Progenitor cell of endocrine pancreas (in vitro differentiated cells): ENCODE measurements around the gene BBS9. TPM values are rescaled to one million over a fixed set of nuclear protein-coding genes. Genes with fewer than 3 reads are reported as not detected.
A peak's percentile ranks its signal among the peaks of the same experiment; 100 is the strongest.

ENCODE experiments used
- DNase-seq: peaks from one replicate; pipeline ENCODE4 v3.0.0; 2021; ENCODE audit warnings: low spot score; ENCODE audit not compliant: unreplicated experiment
- H3K27ac Mint-ChIP-seq: 2 replicates; pipeline ENCODE4 v1.8.0; 2021; ENCODE audit warnings: mild to moderate bottlenecking, moderate library complexity, mixed read lengths
- H3K27me3 Mint-ChIP-seq: 2 replicates; pipeline ENCODE4 v1.8.0; 2021; ENCODE audit warnings: mixed read lengths
- H3K36me3 Mint-ChIP-seq: 2 replicates; pipeline ENCODE4 v1.8.0; 2022; ENCODE audit warnings: mixed read lengths; ENCODE audit not compliant: insufficient read depth
- H3K4me1 Mint-ChIP-seq: 2 replicates; pipeline ENCODE4 v1.8.0; 2021; ENCODE audit warnings: low read depth, mixed read lengths
- H3K4me3 Mint-ChIP-seq: 2 replicates; pipeline ENCODE4 v1.8.0; 2021; ENCODE audit warnings: low read depth, mild to moderate bottlenecking, moderate library complexity, mixed read lengths
- H3K9me3 Mint-ChIP-seq: 2 replicates; pipeline ENCODE4 v1.8.0; 2021; ENCODE audit warnings: low read depth, mixed read lengths
- CTCF ChIP-seq: fragments of 200-600 bp; sonication (generic); IDR thresholded peaks from one replicate; pipeline ENCODE4 v1.5.0; 2021; ENCODE audit warnings: antibody characterized with exemption, mild to moderate bottlenecking; ENCODE audit not compliant: unreplicated experiment
- total RNA-seq: library from RNA; stranded (reverse); gene quantifications from 2 replicates; pipeline ENCODE4 v1.2.1, GENCODE V29; 2021

Gene BBS9
- total RNA-seq, 1 donor from 2014 or later = 25.5 TPM

GRCh38 chr7:33589911-33590310 lies 460.5 kb downstream of the BBS9 start:
- H3K9me3 Mint-ChIP-seq = no peaks in the 10 kb centered on the region
- no peaks in the 10 kb centered on the region for H3K27me3 Mint-ChIP-seq
- DNase-seq = no peak
- no peaks in the 10 kb centered on the region for H3K36me3 Mint-ChIP-seq
- no peak for TF ChIP-seq CTCF
- no peak overlapping the region for H3K4me3 Mint-ChIP-seq
- peaks cover 29% of the 10 kb centered on the region for H3K4me1 Mint-ChIP-seq
- H3K27ac Mint-ChIP-seq = no peak overlapping the region

- H3K9me3 Mint-ChIP-seq = peaks cover 4% of the 10 kb centered on the region
- no peaks in the 10 kb centered on the region for H3K27me3 Mint-ChIP-seq
- no peak overlapping the region for H3K4me3 Mint-ChIP-seq
- H3K4me1 Mint-ChIP-seq = peaks cover 29% of the 10 kb centered on the region
- no peak overlapping the region for H3K27ac Mint-ChIP-seq
- TF ChIP-seq CTCF = no peak
- no peaks in the 10 kb centered on the region for H3K36me3 Mint-ChIP-seq
- DNase-seq = no peak
Measured at GRCh38 chr7:33590916-33591315, 461.6 kb downstream of the BBS9 start.

- Mint-ChIP-seq H3K4me3 (no peak overlapping the region), H3K36me3 (no peaks in the 10 kb centered on the region), H3K27ac (peak overlapping the region; percentile 19), H3K9me3 (peaks cover 4% of the 10 kb centered on the region), H3K27me3 (no peaks in the 10 kb centered on the region), H3K4me1 (peaks cover 29% of the 10 kb centered on the region)
- no peak for DNase-seq
- TF ChIP-seq CTCF = no peak
Measured at GRCh38 chr7:33591490-33591889, 462.1 kb downstream of the BBS9 start.

GRCh38 chr7:33592718-33593117 lies 463.4 kb downstream of the BBS9 start:
- peak overlapping the region; percentile 56 for H3K27ac Mint-ChIP-seq
- DNase-seq = no peak
- no peaks in the 10 kb centered on the region for H3K27me3 Mint-ChIP-seq
- H3K9me3 Mint-ChIP-seq = peaks cover 4% of the 10 kb centered on the region
- no peaks in the 10 kb centered on the region for H3K36me3 Mint-ChIP-seq
- no peak for TF ChIP-seq CTCF
- H3K4me1 Mint-ChIP-seq = peaks cover 29% of the 10 kb centered on the region
- H3K4me3 Mint-ChIP-seq = no peak overlapping the region

- H3K36me3 Mint-ChIP-seq = no peaks in the 10 kb centered on the region
- peaks cover 29% of the 10 kb centered on the region for H3K4me1 Mint-ChIP-seq
- no peak for TF ChIP-seq CTCF
- H3K4me3 Mint-ChIP-seq = no peak overlapping the region
- no peaks in the 10 kb centered on the region for H3K27me3 Mint-ChIP-seq
- no peak for DNase-seq
- no peak overlapping the region for H3K27ac Mint-ChIP-seq
- H3K9me3 Mint-ChIP-seq = peaks cover 4% of the 10 kb centered on the region
Measured at GRCh38 chr7:33593611-33594010, 464.2 kb downstream of the BBS9 start.
